DND-41 (cell line): ENCODE data around the gene SLC44A1.

ENCODE experiments used
- ATAC-seq: fragments of 200-7000 bp; cut with Tn5 transposase; 3 replicates; pipeline ENCODE4 v1.9.1; 2021; ENCODE audit warnings: low read depth; ENCODE audit not compliant: insufficient read depth
- DNase-seq: peaks from one replicate; pipeline ENCODE4 v3.0.0-alpha.2; 2020
- H2AFZ ChIP-seq: 2 replicates; pipeline ENCODE4 v1.6.0; 2012; ENCODE audit warnings: low read depth, low read length
- H3K27ac ChIP-seq: 2 replicates; pipeline ENCODE4 v1.5.1; 2012; ENCODE audit warnings: low read length, inconsistent platforms
- H3K27me3 ChIP-seq: fragments of 200-600 bp; sonication (generic); 2 replicates; pipeline ENCODE4 v1.6.0; 2012; ENCODE audit warnings: low read length, mild to moderate bottlenecking, inconsistent platforms; ENCODE audit not compliant: insufficient read depth, poor library complexity
- H3K36me3 ChIP-seq: 2 replicates; pipeline ENCODE4 v1.5.1; 2012; ENCODE audit warnings: low read length, inconsistent platforms; ENCODE audit not compliant: insufficient read depth
- H3K4me1 ChIP-seq: 2 replicates; pipeline ENCODE4 v1.5.1; 2012; ENCODE audit warnings: mild to moderate bottlenecking, low read length; ENCODE audit not compliant: insufficient read depth
- H3K4me2 ChIP-seq: 2 replicates; pipeline ENCODE4 v1.6.0; 2012; ENCODE audit warnings: mild to moderate bottlenecking, moderate library complexity, low read length, inconsistent platforms; ENCODE audit not compliant: insufficient read depth
- H3K4me3 ChIP-seq, 2 experiments: fragments of 200-600 bp in 1 of 2; shearing (Covaris generic) in 1 of 2; 2 replicates each; pipeline ENCODE4 v1.5.1; 2012 to 2016; ENCODE audit warnings: inconsistent platforms in 2 of 2, low read length in 2 of 2, mild to moderate bottlenecking in 2 of 2, low read depth in 1 of 2, moderate library complexity in 1 of 2
- H3K79me2 ChIP-seq: 2 replicates; pipeline ENCODE4 v1.6.0; 2012; ENCODE audit warnings: low read length, inconsistent platforms; ENCODE audit not compliant: insufficient read depth
- H3K9ac ChIP-seq: 2 replicates; pipeline ENCODE4 v1.6.0; 2012; ENCODE audit warnings: low read depth, mild to moderate bottlenecking, inconsistent platforms, low read length, moderate library complexity
- H3K9me3 ChIP-seq: 2 replicates; pipeline ENCODE4 v1.5.1; 2012; ENCODE audit warnings: low read length, moderate library complexity, mild to moderate bottlenecking, inconsistent platforms; ENCODE audit not compliant: insufficient read depth, severe bottlenecking
- H4K20me1 ChIP-seq: 2 replicates; pipeline ENCODE4 v1.6.0; 2012; ENCODE audit warnings: low read length; ENCODE audit not compliant: insufficient read depth
- CTCF ChIP-seq: IDR thresholded peaks from 2 replicates; pipeline ENCODE4 v1.5.1; 2012; ENCODE audit warnings: borderline replicate concordance, low read length, moderate library complexity, mild to moderate bottlenecking; ENCODE audit not compliant: poor library complexity, severe bottlenecking; ENCODE audit errors: extremely low read depth
- EZH2 ChIP-seq: IDR thresholded peaks from 3 replicates; pipeline ENCODE4 v1.6.1; 2012; ENCODE audit warnings: borderline replicate concordance, low read depth, mild to moderate bottlenecking, moderate library complexity, low read length, inconsistent platforms; ENCODE audit not compliant: severe bottlenecking

SLC44A1 gene

GRCh38 chr9:105282870-105283621, 38.6 kb downstream of the SLC44A1 start:
- no peak overlapping the region for H3K27ac ChIP-seq
- ATAC-seq (no peak), DNase-seq (no peak)
- no peak overlapping the region for H2AFZ ChIP-seq
- H4K20me1 ChIP-seq, result no peaks in the 10 kb centered on the region; the same call in 1 of the 2 replicates
- no peaks in the 10 kb centered on the region for H3K4me1 ChIP-seq
- no peak overlapping the region for H3K4me2 ChIP-seq
- H3K9ac ChIP-seq, result no peak overlapping the region
- H3K9me3 ChIP-seq, result no peaks in the 10 kb centered on the region
- no peaks in the 10 kb centered on the region for H3K27me3 ChIP-seq
- H3K79me2 ChIP-seq, result peaks cover 8% of the 10 kb centered on the region; the same call in 1 of the 2 replicates
- H3K36me3 ChIP-seq, result no peaks in the 10 kb centered on the region
- no peak overlapping the region for H3K4me3 ChIP-seq
- no peak for TF ChIP-seq EZH2
- TF ChIP-seq CTCF, result no peak

DNA sequence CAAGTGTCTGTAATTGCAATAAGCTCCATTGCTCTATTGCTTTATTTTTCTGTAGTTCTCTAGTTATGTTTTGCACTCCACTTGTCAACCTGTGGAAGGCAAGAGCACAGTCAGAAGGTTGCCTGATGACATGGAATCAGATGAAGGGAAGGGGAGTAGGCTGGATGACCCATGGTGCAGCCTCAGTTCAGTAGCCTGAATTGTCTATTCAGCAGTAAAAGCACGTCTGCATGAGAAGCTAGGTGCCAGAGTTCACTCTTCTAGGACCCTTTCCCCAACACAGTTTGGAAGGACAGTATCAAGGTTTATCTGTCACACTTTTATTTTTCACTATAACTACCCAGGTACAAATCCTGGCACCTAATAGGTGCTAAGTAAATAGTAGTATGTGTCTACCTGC, 39.3 kb downstream of the SLC44A1 start:
- Histone ChIP-seq H3K27me3 (no peaks in the 10 kb centered on the region), H3K4me2 (no peak overlapping the region), H3K36me3 (no peaks in the 10 kb centered on the region), H3K27ac (no peak overlapping the region; the same call in 1 of the 2 replicates), H3K4me1 (no peaks in the 10 kb centered on the region), H3K9ac (no peak overlapping the region), H3K4me3 (no peak overlapping the region), H2AFZ (no peak overlapping the region), H3K9me3 (no peaks in the 10 kb centered on the region), H4K20me1 (no peaks in the 10 kb centered on the region; the same call in 1 of the 2 replicates), H3K79me2 (peaks cover 8% of the 10 kb centered on the region; the same call in 1 of the 2 replicates)
- no peak for ATAC-seq
- DNase-seq, result no peak
- TF ChIP-seq EZH2 (no peak), CTCF (no peak)

DNA sequence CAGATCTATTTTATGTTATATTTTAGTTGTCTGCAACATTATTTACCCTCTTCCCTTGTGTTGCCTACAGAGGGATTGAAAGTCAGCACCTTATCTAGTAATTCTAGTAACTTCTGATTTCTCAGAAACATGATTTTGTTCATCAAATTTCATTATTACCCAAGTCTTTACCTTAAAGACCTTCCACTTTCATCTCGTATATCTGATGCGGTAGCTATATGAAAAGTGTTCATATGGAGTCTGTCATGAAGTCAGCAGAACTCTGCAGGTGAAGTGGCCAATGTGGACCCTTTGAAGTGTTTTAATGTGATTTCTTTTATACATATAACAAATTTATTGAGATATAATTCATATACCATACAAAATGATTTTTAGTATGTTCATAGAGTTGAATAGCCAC, 40.0 kb downstream of the SLC44A1 start:
- Histone ChIP-seq H3K79me2 (peaks cover 8% of the 10 kb centered on the region; the same call in 1 of the 2 replicates), H3K36me3 (no peaks in the 10 kb centered on the region), H3K9ac (no peak overlapping the region), H3K9me3 (no peaks in the 10 kb centered on the region), H2AFZ (no peak overlapping the region), H3K27ac (no peak overlapping the region), H3K27me3 (no peaks in the 10 kb centered on the region), H3K4me2 (no peak overlapping the region), H4K20me1 (no peaks in the 10 kb centered on the region; the same call in 1 of the 2 replicates), H3K4me3 (no peak overlapping the region), H3K4me1 (no peaks in the 10 kb centered on the region)
- ATAC-seq (no peak), DNase-seq (no peak)
- TF ChIP-seq EZH2, result no peak
- no peak for TF ChIP-seq CTCF
